SU-DHL-6 (cell line): ENCODE results near the gene DISP1.

Source experiments
- EZH2phosphoT487 ChIP-seq: fragments of 200-600 bp; sonication (generic), shearing (Covaris generic); conservative IDR thresholded peaks from 2 replicates; pipeline ENCODE4 v1.6.1; 2018; ENCODE audit warnings: mild to moderate bottlenecking, antibody characterized with exemption, low read length, moderate library complexity, mixed read lengths
- TF ChIP-seq, protein P1 (sequence below): fragments of 200-600 bp; sonication (generic); IDR thresholded peaks from one replicate; pipeline ENCODE4 v1.5.1; 2017; ENCODE audit warnings: antibody characterized with exemption, mild to moderate bottlenecking, low read length, moderate library complexity; ENCODE audit not compliant: insufficient read depth, poor library complexity, severe bottlenecking

DNA sequence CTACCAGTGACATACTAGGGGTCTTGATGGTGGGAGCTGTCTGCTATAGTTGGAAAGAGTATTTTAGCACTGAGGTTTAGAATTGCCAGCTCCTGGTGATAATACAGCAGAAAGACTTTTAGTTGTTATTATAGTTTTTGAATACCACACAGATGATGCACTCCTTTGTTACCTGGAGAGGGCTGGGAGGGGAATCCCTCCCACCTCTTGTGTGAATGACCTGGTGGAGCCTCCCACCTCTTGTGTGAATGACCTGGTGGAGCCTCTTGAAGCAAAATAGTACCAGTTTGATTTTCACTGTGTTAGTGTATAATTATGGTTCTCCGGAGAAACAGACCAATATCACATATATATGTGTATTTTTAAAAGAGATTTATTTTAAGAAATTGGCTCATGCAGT is 3.3 kb downstream of the DISP1 start:
- TF ChIP-seq, protein P1, sequence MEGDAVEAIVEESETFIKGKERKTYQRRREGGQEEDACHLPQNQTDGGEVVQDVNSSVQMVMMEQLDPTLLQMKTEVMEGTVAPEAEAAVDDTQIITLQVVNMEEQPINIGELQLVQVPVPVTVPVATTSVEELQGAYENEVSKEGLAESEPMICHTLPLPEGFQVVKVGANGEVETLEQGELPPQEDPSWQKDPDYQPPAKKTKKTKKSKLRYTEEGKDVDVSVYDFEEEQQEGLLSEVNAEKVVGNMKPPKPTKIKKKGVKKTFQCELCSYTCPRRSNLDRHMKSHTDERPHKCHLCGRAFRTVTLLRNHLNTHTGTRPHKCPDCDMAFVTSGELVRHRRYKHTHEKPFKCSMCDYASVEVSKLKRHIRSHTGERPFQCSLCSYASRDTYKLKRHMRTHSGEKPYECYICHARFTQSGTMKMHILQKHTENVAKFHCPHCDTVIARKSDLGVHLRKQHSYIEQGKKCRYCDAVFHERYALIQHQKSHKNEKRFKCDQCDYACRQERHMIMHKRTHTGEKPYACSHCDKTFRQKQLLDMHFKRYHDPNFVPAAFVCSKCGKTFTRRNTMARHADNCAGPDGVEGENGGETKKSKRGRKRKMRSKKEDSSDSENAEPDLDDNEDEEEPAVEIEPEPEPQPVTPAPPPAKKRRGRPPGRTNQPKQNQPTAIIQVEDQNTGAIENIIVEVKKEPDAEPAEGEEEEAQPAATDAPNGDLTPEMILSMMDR = no peak
- no peak for TF ChIP-seq EZH2phosphoT487
